Stimulated activated CD8-positive, alpha-beta memory T cell treated with anti-CD3 and anti-CD28 coated beads, Interleukin-15, amount 100 ng/mL, for 48 hours (primary cell): ENCODE results near the gene SYPL2.
A peak's percentile ranks its signal among the peaks of the same experiment; 100 is the strongest.
"Not testable (repeated sequence)": the region's sequence is repeated elsewhere in the genome, so short reads cannot be mapped to it uniquely, and the experiment has no call there.

ENCODE experiments used
- DNase-seq, 2 donors: peaks; one replicate each; pipeline ENCODE4 v3.0.0-alpha.2; 2020; ENCODE audit warnings: low read depth in 2 of 2

Gene SYPL2

GRCh38 chr1:109472779-109473178 is 6.4 kb downstream of the SYPL2 start:
- DNase-seq: no peak

- DNase-seq: not testable (repeated sequence)
Observed at GRCh38 chr1:109473284-109474057, 7.1 kb downstream of the SYPL2 start.

GRCh38 chr1:109474697-109475096 is 8.4 kb downstream of the SYPL2 start:
- DNase-seq: no peak

- DNase-seq: no peak
Observed at GRCh38 chr1:109475261-109475660, 8.9 kb downstream of the SYPL2 start.

GRCh38 chr1:109476825-109477224 is 10.5 kb downstream of the SYPL2 start:
- DNase-seq: no peak

- DNase-seq: no peak
Observed at GRCh38 chr1:109477821-109478220, 11.5 kb downstream of the SYPL2 start.

GRCh38 chr1:109478806-109479205 is 12.5 kb downstream of the SYPL2 start:
- DNase-seq: no peak

- no peak for DNase-seq
Observed at GRCh38 chr1:109479311-109479710, 13.0 kb downstream of the SYPL2 start.

- DNase-seq: no peak
Observed at GRCh38 chr1:109479901-109480300, 13.6 kb downstream of the SYPL2 start.

- no peak for DNase-seq
Observed at GRCh38 chr1:109481646-109482045, 15.3 kb downstream of the SYPL2 start.

GRCh38 chr1:109482242-109482641 is 15.9 kb downstream of the SYPL2 start:
- no peak for DNase-seq

GRCh38 chr1:109482791-109483671 is 16.7 kb downstream of the SYPL2 start:
- no peak for DNase-seq

GRCh38 chr1:109483672-109484518 is 17.5 kb downstream of the SYPL2 start, which contains the start of gene ATXN7L2:
Gene ATXN7L2 (plus strand): TSS chr1:109483905. CDS start chr1:109483954, 49 bp downstream.
- DNase-seq: peak; percentile 89 to 91

GRCh38 chr1:109484519-109484975 is 18.2 kb downstream of the SYPL2 start:
- DNase-seq: no peak

GRCh38 chr1:109485001-109485400 is 18.7 kb downstream of the SYPL2 start:
- no peak for DNase-seq

- no peak for DNase-seq
Observed at GRCh38 chr1:109487261-109487660, 20.9 kb downstream of the SYPL2 start.

GRCh38 chr1:109488201-109488600 is 21.9 kb downstream of the SYPL2 start:
- no peak for DNase-seq

GRCh38 chr1:109488696-109489095 is 22.4 kb downstream of the SYPL2 start:
- DNase-seq: no peak

GRCh38 chr1:109490029-109490933 is 23.9 kb downstream of the SYPL2 start:
- peak in 1 of 2 donors; percentile 47 for DNase-seq

GRCh38 chr1:109490934-109491302 is 24.6 kb downstream of the SYPL2 start:
- no peak for DNase-seq

- DNase-seq: no peak
Observed at GRCh38 chr1:109491372-109491771, 25.0 kb downstream of the SYPL2 start.
